ENCODE data around the gene GPR22.

Gene GPR22

GRCh38 chr7:107479303-107479702 is 9.4 kb downstream of the GPR22 start:
- no peak for DNase-seq (ENCODE audit: low read depth in 2 of 2)

- no peak for DNase-seq (ENCODE audit: low read depth in 2 of 2)
These were observed 11.1 kb downstream of the GPR22 start for GRCh38 chr7:107480932-107481331.

- DNase-seq (ENCODE audit: low read depth in 2 of 2), result no peak
These were observed 12.7 kb downstream of the GPR22 start for GRCh38 chr7:107482571-107482970.

DNA sequence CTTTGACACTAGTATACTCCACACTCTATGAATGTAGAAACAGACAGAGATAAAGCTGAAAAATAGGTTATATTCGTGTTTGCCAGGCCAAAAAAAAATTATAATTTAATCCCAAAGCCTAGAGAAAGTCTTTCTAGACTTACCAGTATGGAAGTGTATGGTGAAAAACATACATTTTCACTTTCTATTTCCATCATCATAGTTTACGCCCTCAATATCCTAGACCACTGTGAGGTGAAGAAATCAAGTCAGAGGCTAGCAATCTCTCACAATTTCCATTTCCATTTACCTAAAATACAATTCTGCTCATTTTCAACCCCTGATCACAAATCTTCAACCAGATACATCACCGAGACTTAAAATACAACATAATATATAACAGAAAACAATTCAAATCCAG is 16.2 kb downstream of the GPR22 start:
- no peak for DNase-seq (ENCODE audit: low read depth in 2 of 2)

DNA sequence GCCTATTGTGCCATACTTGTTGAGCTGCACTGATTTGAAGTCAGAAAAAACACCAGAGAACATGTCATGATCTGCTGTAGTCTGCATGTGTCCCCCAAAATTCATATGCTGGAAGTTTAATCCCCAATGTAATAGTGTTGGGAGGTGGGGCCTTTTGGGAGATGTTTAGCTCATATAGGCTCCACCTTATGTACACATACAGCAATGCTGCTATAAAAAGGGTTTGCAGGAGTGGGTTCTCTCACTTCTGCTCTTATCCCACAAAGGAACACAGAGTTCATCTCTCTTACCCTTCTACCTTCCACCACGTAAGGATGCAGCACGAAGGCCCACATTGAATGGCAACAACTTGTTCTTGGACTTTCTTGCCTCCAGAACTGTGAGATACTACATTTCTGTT is 23.0 kb downstream of the GPR22 start:
- no peak for DNase-seq (ENCODE audit: low read depth in 2 of 2)

- DNase-seq (ENCODE audit: low read depth in 2 of 2), result no peak
These were observed 24.5 kb downstream of the GPR22 start for GRCh38 chr7:107494315-107494751.

DNA sequence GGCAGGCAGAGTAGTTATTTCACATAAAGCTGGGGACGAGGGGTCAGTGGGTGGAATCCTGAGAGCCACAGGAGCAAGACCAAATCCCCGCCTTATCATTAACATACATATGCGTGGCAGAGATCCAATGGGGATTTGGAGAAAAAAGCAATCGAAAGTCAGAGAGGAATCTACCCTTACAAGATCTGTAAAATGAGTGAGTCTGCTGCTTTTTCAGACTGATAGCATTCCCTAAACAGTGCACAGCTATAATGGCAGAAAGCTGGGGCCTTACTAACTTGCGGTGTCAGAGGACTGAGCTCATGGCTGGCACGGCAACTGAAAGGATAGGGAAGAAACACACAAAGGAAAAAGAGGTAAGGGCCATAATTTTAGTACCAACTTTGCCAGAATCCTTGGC is 25.0 kb downstream of the GPR22 start:
- no peak for DNase-seq (ENCODE audit: low read depth in 2 of 2)

DNA sequence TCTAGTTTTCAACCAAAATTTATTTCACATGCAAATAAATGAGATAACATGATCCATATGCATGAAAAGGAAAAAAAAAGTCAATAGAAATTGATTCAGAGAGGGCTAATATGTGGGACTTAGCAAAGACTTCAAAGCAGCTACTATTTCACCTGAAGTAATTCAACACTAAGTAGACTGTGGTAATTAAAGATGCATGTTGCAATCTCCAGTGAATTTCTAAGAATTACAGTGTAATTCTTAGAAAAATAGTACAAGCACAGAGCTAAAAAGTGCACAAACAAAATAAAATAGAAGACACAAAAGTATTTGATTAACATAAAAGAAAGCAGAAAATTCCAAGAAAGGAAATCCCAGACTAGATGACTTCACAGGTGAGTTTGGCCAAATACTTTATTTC is 25.7 kb downstream of the GPR22 start:
- DNase-seq (ENCODE audit: low read depth in 2 of 2), result no peak

GRCh38 chr7:107499731-107500130 is 29.9 kb downstream of the GPR22 start:
- no peak for DNase-seq (ENCODE audit: low read depth in 2 of 2)

DNA sequence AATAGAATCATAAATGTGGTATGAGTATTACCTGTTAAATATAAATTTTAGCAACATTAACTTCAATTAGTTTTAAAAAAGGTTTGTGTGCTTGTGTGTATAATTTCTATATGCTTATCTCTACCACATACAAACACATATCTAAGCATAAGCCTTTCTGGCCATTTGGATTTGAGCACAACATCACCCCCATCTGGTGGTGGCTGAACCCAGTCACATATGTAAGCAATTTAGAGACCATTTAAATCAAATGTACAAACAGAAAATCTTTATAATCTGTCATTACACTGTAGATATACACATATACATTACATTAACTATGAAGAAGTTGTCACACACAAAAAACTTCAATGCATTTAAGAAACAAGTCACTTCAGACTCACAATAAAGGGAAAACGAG is 31.7 kb downstream of the GPR22 start:
- no peak for DNase-seq (ENCODE audit: low read depth in 2 of 2)

GRCh38 chr7:107502154-107502553 is 32.3 kb downstream of the GPR22 start:
- DNase-seq (ENCODE audit: low read depth in 2 of 2), result no peak

DNA sequence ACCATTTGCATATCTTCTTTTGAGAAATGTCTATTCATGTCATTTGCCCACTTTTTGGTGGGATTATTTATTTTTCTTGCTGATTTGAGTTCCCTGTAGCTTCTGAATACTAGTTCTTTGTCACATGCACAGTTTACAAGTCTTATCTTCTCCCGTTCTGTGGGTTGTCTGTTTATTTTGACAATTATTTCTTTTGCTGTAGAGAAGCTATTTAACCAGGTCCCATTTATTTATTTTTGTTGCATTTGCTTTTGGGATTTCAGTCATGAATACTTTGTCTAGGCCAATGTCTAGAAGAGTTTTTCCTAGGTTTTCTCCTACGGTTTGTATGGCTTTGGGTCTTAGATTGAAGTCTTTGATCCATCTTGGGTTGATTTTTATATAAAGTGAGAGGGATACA is 32.9 kb downstream of the GPR22 start:
- DNase-seq (ENCODE audit: low read depth in 2 of 2), result no peak

DNA sequence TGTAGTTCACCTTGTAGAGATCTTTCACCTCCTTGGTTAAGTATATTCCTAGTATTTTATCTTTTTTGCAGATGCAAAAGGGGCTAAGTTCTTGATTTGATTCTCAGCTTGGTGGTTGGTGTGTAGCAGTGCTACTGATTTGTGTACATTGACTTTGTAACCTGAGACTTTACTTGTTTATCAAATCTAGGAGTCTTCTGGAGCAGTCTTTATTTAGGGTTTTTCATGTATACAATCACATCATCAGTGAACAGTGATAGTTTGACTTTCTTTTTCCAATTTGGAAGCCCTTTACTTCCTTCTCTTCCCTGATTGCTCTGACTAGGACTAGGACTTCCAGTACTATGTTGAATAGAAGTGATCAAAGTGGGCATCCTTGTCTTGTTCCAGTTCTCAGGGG is 33.8 kb downstream of the GPR22 start:
- no peak for DNase-seq (ENCODE audit: low read depth in 2 of 2)

GRCh38 chr7:107505362-107505761 is 35.5 kb downstream of the GPR22 start:
- no peak for DNase-seq (ENCODE audit: low read depth in 2 of 2)

GRCh38 chr7:107505997-107506673 is 36.3 kb downstream of the GPR22 start:
- no peak for DNase-seq (ENCODE audit: low read depth in 2 of 2)

- DNase-seq (ENCODE audit: low read depth in 2 of 2), result no peak
These were observed 37.0 kb downstream of the GPR22 start for GRCh38 chr7:107506674-107507339.

Measured in stimulated activated CD8-positive, alpha-beta memory T cell treated with anti-CD3 and anti-CD28 coated beads, Interleukin-15, amount 100 ng/mL, for 4 hours (primary cell).